Sigmoid colon (tissue), 7 donors: ENCODE data around the gene LHX1. TPM values are rescaled to one million over a fixed set of nuclear protein-coding genes. Genes with fewer than 3 reads are reported as not detected.

ENCODE experiments used
- DNase-seq: peaks from one replicate; pipeline ENCODE4 v3.0.0-alpha.2; 2019
- H3K27ac ChIP-seq, 4 donors: fragments of 200-600 bp; sonication (generic); one replicate each; pipeline ENCODE4 v1.5.1; 2016 to 2019; ENCODE audit warnings: mild to moderate bottlenecking in 1 of 4
- H3K27me3 ChIP-seq, 3 donors: fragments of 200-600 bp; sonication (generic); one replicate each; pipeline ENCODE4 v1.5.1; 2019; ENCODE audit warnings: mild to moderate bottlenecking in 1 of 3
- H3K36me3 ChIP-seq, 4 donors: fragments of 200-600 bp; sonication (generic); one replicate each; pipeline ENCODE4 v1.5.1; 2016 to 2019
- H3K4me1 ChIP-seq, 4 donors: fragments of 200-600 bp; sonication (generic); one replicate each; pipeline ENCODE4 v1.5.1; 2017 to 2019
- H3K4me3 ChIP-seq, 4 donors: fragments of 200-600 bp; sonication (generic); one replicate each; pipeline ENCODE4 v1.5.1; 2017 to 2019; ENCODE audit warnings: mild to moderate bottlenecking in 2 of 4, moderate library complexity in 1 of 4
- H3K9me3 ChIP-seq, 4 donors: fragments of 200-600 bp in 3 of 4; sonication (generic) in 3 of 4; one replicate each; pipeline versions ENCODE4 v1.5.1 to v1.6.1; 2013 to 2019
- EP300 ChIP-seq, 4 donors: sonication (generic); formaldehyde crosslinking; IDR thresholded peaks; one replicate each; pipeline ENCODE4 v1.6.1; 2017; ENCODE audit warnings: antibody characterized with exemption in 4 of 4
- POLR2A ChIP-seq, 2 donors: fragments of 450-650 bp; IDR thresholded peaks; one replicate each; pipeline ENCODE4 v1.6.1; 2016; ENCODE audit warnings: antibody characterized with exemption in 2 of 2, mild to moderate bottlenecking in 2 of 2, moderate library complexity in 2 of 2
- POLR2AphosphoS5 ChIP-seq, 4 donors: sonication (generic); formaldehyde crosslinking; IDR thresholded peaks; one replicate each; pipeline ENCODE4 v1.6.1; 2017; ENCODE audit warnings: antibody characterized with exemption in 4 of 4
- WGBS, 2 donors: extraction: QIAGEN DNeasy Blood & Tissue Kit; methylation state at CpG; one replicate each; pipeline ENCODE4 v1.1.7; 2013; 5-methylcytosine and 5-hydroxymethylcytosine counted together
- intact Hi-C: fragments of 100-400 bp; cut with DNase I; formaldehyde crosslinking; loops from one replicate; pipeline ENCODE4 v1.15.1; 2023
- polyA plus RNA-seq, 3 donors: library from polyadenylated mRNA; stranded (reverse); fragments of 200-250 nt; gene quantifications; one replicate each; pipeline ENCODE4 v1.2.3, GENCODE V29; 2013
- small RNA-seq, 3 donors: library from RNA; depleted of rRNA; stranded (forward); fragments of <200 nt; gene quantifications; one replicate each; pipeline ENCODE3, GENCODE V24; 2016
- total RNA-seq, 4 donors: library from RNA; depleted of rRNA; stranded (reverse); fragments of >200 nt; gene quantifications; one replicate each; pipeline ENCODE4 v1.1.0, GENCODE V29; 2016
- TF ChIP-seq, protein P1 (sequence below), 4 experiments: fragments of 450-650 bp in 3 of 4; fragments of 200-600 bp in 1 of 4; IDR thresholded peaks; one replicate each; pipeline ENCODE4 v1.5.1; 2016 to 2019; ENCODE audit warnings: antibody characterized with exemption in 4 of 4, mild to moderate bottlenecking in 3 of 4, moderate library complexity in 2 of 4
- donor health status: healthy with polysubstance abuse.
- donor health status: Bipolar disorder and iron deficiency.
- donor health status: healthy.

Gene LHX1
- total and polyA plus RNA-seq, 7 donors: not detected

DNA sequence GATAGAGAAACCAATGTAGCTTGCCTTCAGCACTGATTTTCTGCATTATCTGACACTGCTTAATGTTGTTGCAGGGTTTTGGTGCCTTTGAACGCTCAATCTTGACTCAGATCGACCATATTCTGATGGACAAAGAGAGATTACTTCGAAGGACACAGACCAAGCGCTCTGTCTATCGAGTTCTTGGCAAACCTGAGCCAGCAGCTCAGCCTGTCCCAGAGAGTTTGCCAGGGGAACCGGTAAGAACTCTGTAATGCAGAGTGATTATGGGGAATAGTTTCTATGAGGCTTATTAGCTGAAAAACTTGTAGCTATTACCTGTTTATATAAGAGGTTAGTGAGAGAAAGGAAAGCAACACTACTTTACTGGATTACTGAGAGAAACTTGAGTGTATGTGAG, 51.9 kb downstream of the LHX1 start:
- Histone ChIP-seq H3K27me3 (no peaks in the 10 kb centered on the region), H3K4me3 (no peak overlapping the region), H3K9me3 (no peaks in the 10 kb centered on the region), H3K4me1 (peaks cover 0 to 28% (median 20%) of the 10 kb centered on the region in 4 donors), H3K36me3 (peaks cover 0 to 49% (median 12%) of the 10 kb centered on the region in 4 donors), H3K27ac (no peak overlapping the region)
- no peak for DNase-seq
- intact Hi-C loops: no loop called here
- TF ChIP-seq POLR2AphosphoS5 (IDR thresholded peaks at IDR 0.05) (no peak), EP300 (IDR thresholded peaks at IDR 0.05) (no peak), POLR2A (IDR thresholded peaks at IDR 0.05) (no peak)
- TF ChIP-seq, protein P1, sequence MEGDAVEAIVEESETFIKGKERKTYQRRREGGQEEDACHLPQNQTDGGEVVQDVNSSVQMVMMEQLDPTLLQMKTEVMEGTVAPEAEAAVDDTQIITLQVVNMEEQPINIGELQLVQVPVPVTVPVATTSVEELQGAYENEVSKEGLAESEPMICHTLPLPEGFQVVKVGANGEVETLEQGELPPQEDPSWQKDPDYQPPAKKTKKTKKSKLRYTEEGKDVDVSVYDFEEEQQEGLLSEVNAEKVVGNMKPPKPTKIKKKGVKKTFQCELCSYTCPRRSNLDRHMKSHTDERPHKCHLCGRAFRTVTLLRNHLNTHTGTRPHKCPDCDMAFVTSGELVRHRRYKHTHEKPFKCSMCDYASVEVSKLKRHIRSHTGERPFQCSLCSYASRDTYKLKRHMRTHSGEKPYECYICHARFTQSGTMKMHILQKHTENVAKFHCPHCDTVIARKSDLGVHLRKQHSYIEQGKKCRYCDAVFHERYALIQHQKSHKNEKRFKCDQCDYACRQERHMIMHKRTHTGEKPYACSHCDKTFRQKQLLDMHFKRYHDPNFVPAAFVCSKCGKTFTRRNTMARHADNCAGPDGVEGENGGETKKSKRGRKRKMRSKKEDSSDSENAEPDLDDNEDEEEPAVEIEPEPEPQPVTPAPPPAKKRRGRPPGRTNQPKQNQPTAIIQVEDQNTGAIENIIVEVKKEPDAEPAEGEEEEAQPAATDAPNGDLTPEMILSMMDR (IDR thresholded peaks at IDR 0.05): no peak
- 90 to 95% methylated on average over 6 of the region's 6 CpGs for WGBS, 2 donors

DNA sequence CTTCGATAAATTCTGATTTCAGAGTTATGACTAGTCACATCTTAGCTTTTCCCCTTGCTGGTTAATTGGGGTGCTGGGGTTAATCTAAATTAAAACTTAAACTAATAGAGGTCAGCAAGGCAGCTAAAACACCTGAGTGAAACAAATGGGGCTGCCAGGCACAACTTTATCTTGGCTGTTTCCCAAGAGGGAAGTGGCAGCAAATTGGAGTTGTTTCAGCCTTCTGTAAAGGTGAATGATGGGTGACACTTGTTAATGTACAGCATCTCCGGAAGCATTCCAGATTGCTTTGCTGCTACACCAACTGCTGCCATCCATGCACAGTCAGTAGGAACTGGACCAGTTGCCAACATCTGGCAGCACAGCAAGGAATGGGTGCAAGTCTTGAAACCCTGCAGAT, 55.4 kb downstream of the LHX1 start:
- 57 to 86% methylated on average over 2 of the region's 2 CpGs for WGBS, 2 donors
- H3K27me3 ChIP-seq: no peaks in the 10 kb centered on the region
- no peaks in the 10 kb centered on the region for H3K9me3 ChIP-seq
- no peak overlapping the region for H3K4me3 ChIP-seq
- H3K36me3 ChIP-seq: peaks cover 6 to 57% (median 17%) of the 10 kb centered on the region in 4 donors
- DNase-seq: no peak
- no peak overlapping the region for H3K27ac ChIP-seq
- TF ChIP-seq POLR2AphosphoS5 (IDR thresholded peaks at IDR 0.05) (no peak), POLR2A (IDR thresholded peaks at IDR 0.05) (no peak), EP300 (IDR thresholded peaks at IDR 0.05) (no peak)
- TF ChIP-seq, protein P1 (IDR thresholded peaks at IDR 0.05): no peak
- intact Hi-C loops: no loop called here
- peaks cover 0 to 35% (median 26%) of the 10 kb centered on the region in 4 donors for H3K4me1 ChIP-seq

DNA sequence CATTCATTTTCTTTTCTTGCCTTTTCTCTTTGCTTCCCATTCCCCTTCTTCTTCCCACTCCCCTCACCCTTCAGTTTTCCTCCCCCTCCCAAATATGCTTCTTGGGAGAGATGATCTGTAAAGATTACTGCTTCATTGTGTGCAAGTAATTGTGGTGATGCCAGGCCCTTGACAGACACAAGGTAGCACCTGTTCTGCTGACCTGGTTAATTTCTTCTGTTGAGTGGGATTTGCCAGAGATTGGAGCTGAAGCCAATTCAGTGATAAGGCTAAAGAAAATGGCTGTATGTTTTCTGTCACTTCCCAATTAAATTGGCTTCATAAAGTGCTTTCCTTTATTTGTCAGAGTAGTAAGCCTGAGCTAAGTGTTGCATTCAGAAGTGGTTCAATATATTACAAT, 56.0 kb downstream of the LHX1 start:
- no peaks in the 10 kb centered on the region for H3K9me3 ChIP-seq
- H3K27me3 ChIP-seq: no peaks in the 10 kb centered on the region
- intact Hi-C loops: no loop called here
- H3K4me3 ChIP-seq: no peak overlapping the region
- no peak for DNase-seq
- peaks cover 6 to 58% (median 18%) of the 10 kb centered on the region in 4 donors for H3K36me3 ChIP-seq
- peaks cover 0 to 35% (median 26%) of the 10 kb centered on the region in 4 donors for H3K4me1 ChIP-seq
- H3K27ac ChIP-seq: no peak overlapping the region
- no peak for TF ChIP-seq POLR2A (IDR thresholded peaks at IDR 0.05)
- no peak for TF ChIP-seq EP300 (IDR thresholded peaks at IDR 0.05)
- TF ChIP-seq, protein P1 (IDR thresholded peaks at IDR 0.05): no peak
- no peak for TF ChIP-seq POLR2AphosphoS5 (IDR thresholded peaks at IDR 0.05)

Small RNA genes lying within 50 kb of the gene (small RNA-seq; reads per million reads assigned to genes)
- gene AC243773.2: 0 reads per million in 3 donors

Other genes starting within 250 kb of the LHX1 start
- gene AATF, start 11.5 kb downstream of the LHX1 start, total RNA-seq: 10 to 100 TPM; 32.4 to 38.3 (median 34.6) TPM
- 10 to 100 TPM; 27.6 to 38.1 (median 30.1) TPM for gene AATF, start 11.5 kb downstream of the LHX1 start, polyA plus RNA-seq